WTC11 (cell line): ENCODE data around the gene ARHGAP19. TPM values are rescaled to one million over a fixed set of nuclear protein-coding genes. Genes with fewer than 3 reads are reported as not detected.

Experiments used
- ATAC-seq: fragments of 200-7000 bp; cut with Tn5 transposase; 2 replicates; pipeline ENCODE4 v1.10.0; 2021; ENCODE audit warnings: mild to moderate bottlenecking, moderate library complexity
- CTCF ChIA-PET: fragments of 300-600 bp; sonication (Branson Sonifier 250); formaldehyde crosslinking; loops from one replicate; lab custom pipeline; 2021; ENCODE audit warnings: antibody characterized with exemption; lab: Charles Lee
- POLR2A ChIA-PET: fragments of 350-600 bp; sonication (Branson Sonifier 250); formaldehyde crosslinking; loops from one replicate; lab custom pipeline; 2021; ENCODE audit warnings: antibody characterized with exemption; lab: Charles Lee
- DNase-seq: peaks from one replicate; pipeline ENCODE4 v3.0.0; 2021; ENCODE audit warnings: low spot score
- H3K27ac Mint-ChIP-seq: 2 replicates; pipeline ENCODE4 v1.8.0; 2021; ENCODE audit warnings: mixed read lengths
- H3K27me3 Mint-ChIP-seq: 2 replicates; pipeline ENCODE4 v1.8.0; 2021; ENCODE audit warnings: low read depth, mild to moderate bottlenecking, moderate library complexity, mixed read lengths
- H3K36me3 Mint-ChIP-seq: 2 replicates; pipeline ENCODE4 v1.8.0; 2021; ENCODE audit warnings: mixed read lengths
- H3K4me1 Mint-ChIP-seq: 2 replicates; pipeline ENCODE4 v1.8.0; 2022; ENCODE audit warnings: mixed read lengths
- H3K4me3 Mint-ChIP-seq: 2 replicates; pipeline ENCODE4 v1.8.0; 2021; ENCODE audit warnings: mild to moderate bottlenecking, moderate library complexity, mixed read lengths
- H3K9me3 Mint-ChIP-seq: 2 replicates; pipeline ENCODE4 v1.8.0; 2021; ENCODE audit warnings: mixed read lengths
- AFF4 ChIP-seq: sonication (generic); formaldehyde crosslinking; IDR thresholded peaks from 2 replicates; pipeline ENCODE4 v1.8.1; 2023; ENCODE audit warnings: mild to moderate bottlenecking, missing genetic modification reagents, borderline replicate concordance
- ATF2 ChIP-seq: sonication (generic); formaldehyde crosslinking; IDR thresholded peaks from 2 replicates; pipeline ENCODE4 v1.8.1; 2022; ENCODE audit warnings: low read depth, missing genetic modification reagents, borderline replicate concordance
- ATF3 ChIP-seq: sonication (generic); formaldehyde crosslinking; conservative IDR thresholded peaks from 2 replicates; pipeline ENCODE4 v1.8.1; 2022; ENCODE audit warnings: mild to moderate bottlenecking, missing genetic modification reagents
- CBFB ChIP-seq: sonication (generic); formaldehyde crosslinking; IDR thresholded peaks from 2 replicates; pipeline ENCODE4 v1.8.1; 2022; ENCODE audit warnings: mild to moderate bottlenecking, low read depth, missing genetic modification reagents
- CDX4 ChIP-seq: fragments of 250-450 bp; sonication (Bioruptor Pico); IDR thresholded peaks from 2 replicates; pipeline ENCODE4 v1.9.0; 2021; ENCODE audit warnings: moderate library complexity, mild to moderate bottlenecking, inconsistent platforms, borderline replicate concordance
- CREB1 ChIP-seq: sonication (generic); formaldehyde crosslinking; IDR thresholded peaks from 2 replicates; pipeline ENCODE4 v1.8.0; 2023; ENCODE audit warnings: mild to moderate bottlenecking, missing genetic modification reagents
- ERG ChIP-seq: fragments of 250-450 bp; sonication (Bioruptor Pico); IDR thresholded peaks from 2 replicates; pipeline ENCODE4 v1.8.0; 2021; ENCODE audit warnings: mild to moderate bottlenecking
- HMGA2 ChIP-seq: fragments of 250-450 bp; sonication (Bioruptor Pico); IDR thresholded peaks from 2 replicates; pipeline ENCODE4 v1.4.0; 2021; ENCODE audit warnings: mild to moderate bottlenecking, moderate library complexity
- HMGXB4 ChIP-seq: sonication (generic); formaldehyde crosslinking; IDR thresholded peaks from 2 replicates; pipeline ENCODE4 v1.8.1; 2023; ENCODE audit warnings: mild to moderate bottlenecking, moderate library complexity, missing genetic modification reagents
- IRF1 ChIP-seq: sonication (generic); formaldehyde crosslinking; IDR thresholded peaks from 2 replicates; pipeline ENCODE4 v1.8.0; 2023; ENCODE audit warnings: missing genetic modification reagents
- JUN ChIP-seq: sonication (generic); formaldehyde crosslinking; IDR thresholded peaks from 2 replicates; pipeline ENCODE4 v1.8.0; 2023; ENCODE audit warnings: mild to moderate bottlenecking, missing genetic modification reagents
- NFYB ChIP-seq: sonication (generic); formaldehyde crosslinking; conservative IDR thresholded peaks from 2 replicates; pipeline ENCODE4 v1.8.0; 2022; ENCODE audit warnings: low read depth, missing genetic modification reagents
- RORB ChIP-seq: fragments of 250-450 bp; sonication (Bioruptor Pico); IDR thresholded peaks from 2 replicates; pipeline ENCODE4 v1.9.0; 2021; ENCODE audit warnings: mild to moderate bottlenecking
- TCF7 ChIP-seq: sonication (generic); formaldehyde crosslinking; IDR thresholded peaks from 2 replicates; pipeline ENCODE4 v1.8.0; 2022; ENCODE audit warnings: mild to moderate bottlenecking, low read depth, missing genetic modification reagents, moderate library complexity
- TEAD4 ChIP-seq: sonication (generic); formaldehyde crosslinking; IDR thresholded peaks from 2 replicates; pipeline ENCODE4 v1.8.0; 2022; ENCODE audit warnings: mild to moderate bottlenecking, missing genetic modification reagents
- ZBTB43 ChIP-seq: sonication (generic); formaldehyde crosslinking; IDR thresholded peaks from 2 replicates; pipeline ENCODE4 v1.8.1; 2023; ENCODE audit warnings: mild to moderate bottlenecking, missing genetic modification reagents
- ZMAT4 ChIP-seq: fragments of 250-450 bp; sonication (Bioruptor Pico); IDR thresholded peaks from 2 replicates; pipeline ENCODE4 v1.9.0; 2021; ENCODE audit warnings: mild to moderate bottlenecking
- ZNF121 ChIP-seq: sonication (generic); formaldehyde crosslinking; IDR thresholded peaks from 2 replicates; pipeline ENCODE4 v1.8.0; 2023; ENCODE audit warnings: missing genetic modification reagents
- ZNF232 ChIP-seq: sonication (generic); formaldehyde crosslinking; IDR thresholded peaks from 2 replicates; pipeline ENCODE4 v1.8.0; 2022; ENCODE audit warnings: mild to moderate bottlenecking, missing genetic modification reagents
- ZNF416 ChIP-seq: fragments of 250-450 bp; sonication (Bioruptor Pico); IDR thresholded peaks from 2 replicates; pipeline ENCODE4 v1.9.0; 2021; ENCODE audit warnings: mild to moderate bottlenecking, inconsistent platforms
- ZNF512 ChIP-seq: sonication (generic); formaldehyde crosslinking; IDR thresholded peaks from 2 replicates; pipeline ENCODE4 v1.8.1; 2022; ENCODE audit warnings: missing genetic modification reagents, borderline replicate concordance
- total RNA-seq: library from RNA; stranded (reverse); gene quantifications from 3 replicates; pipeline ENCODE4 v1.2.3, GENCODE V29; 2021

Gene ARHGAP19
- total RNA-seq, 1 experiment from 2014 or later, result 42.2 TPM

GRCh38 chr10:97185326-97186058 lies 106.9 kb downstream of the ARHGAP19 start, which contains the start of gene SLIT1:
Gene SLIT1, minus strand, starts transcription at chr10:97185959. Its CDS starts 285 bp downstream, at chr10:97185674.
- POLR2A ChIA-PET, result no interaction called here
- H3K27me3 Mint-ChIP-seq, result peaks cover 67% of the 10 kb centered on the region
- no peak within 1 kb of the TSS for H3K27ac Mint-ChIP-seq
- TF ChIP-seq AFF4, result no peak
- TF ChIP-seq ATF2 (CRISPR knock-in tag), result no peak
- TF ChIP-seq RORB, result no peak
- no peak for TF ChIP-seq TEAD4 (CRISPR knock-in tag)
- no peak for TF ChIP-seq JUN (CRISPR knock-in tag)
- TF ChIP-seq ZNF121 (CRISPR knock-in tag), result no peak
- TF ChIP-seq TCF7 (CRISPR knock-in tag), result no peak
- no peak for TF ChIP-seq ZNF232 (CRISPR knock-in tag)
- 0 out of 2 replicates have a peak, but pooled peaks have one; percentile 7 for TF ChIP-seq ZBTB43 (CRISPR knock-in tag)
- peak; percentile 65; the same call in 1 of the 2 replicates for TF ChIP-seq HMGXB4 (CRISPR knock-in tag)
- no peak for TF ChIP-seq CDX4 (CRISPR knock-in tag)
- no peak for TF ChIP-seq CREB1 (CRISPR knock-in tag)
- TF ChIP-seq ZNF512 (CRISPR knock-in tag), result no peak
- no peak for TF ChIP-seq ZNF416
- no peak for TF ChIP-seq ZMAT4 (CRISPR knock-in tag)
- no peak for TF ChIP-seq IRF1
- no peak for TF ChIP-seq ATF3 (CRISPR knock-in tag)
- no peak for TF ChIP-seq ERG (CRISPR knock-in tag)
- no peak for TF ChIP-seq HMGA2 (CRISPR knock-in tag)
- no peak for TF ChIP-seq CBFB (CRISPR knock-in tag)
- TF ChIP-seq NFYB (CRISPR knock-in tag), result no peak

More at GRCh38 chr10:97185326-97186058, 106.9 kb downstream of the ARHGAP19 start, which contains the start of gene SLIT1:
- Mint-ChIP-seq H3K36me3 (no peaks in the 10 kb centered on the region), H3K4me3 (peak within 1 kb of the TSS; percentile 81), H3K9me3 (no peaks in the 10 kb centered on the region), H3K4me1 (peaks cover 20% of the 10 kb centered on the region)
- DNase-seq (peak; percentile 61), ATAC-seq (peak; percentile 71)
- CTCF ChIA-PET, result interaction anchor here (0.6 to 6.5 kb wide), 13 partner anchors 12 to 862 kb away, joined by 3 to 65 read pairs (median 5); no protein-coding TSS in a partner anchor
